Loucy (cell line): ENCODE results near the gene STK11IP.

Experiments
- H2AFZ ChIP-seq: fragments of 200-600 bp; sonication (generic); 2 replicates; pipeline ENCODE4 v1.6.0; 2016; ENCODE audit warnings: antibody characterized with exemption, mild to moderate bottlenecking, low read length, moderate library complexity
- H3F3A ChIP-seq: fragments of 200-600 bp; 2 replicates; pipeline ENCODE4 v1.6.0; 2016; ENCODE audit warnings: antibody characterized with exemption, low read depth, mild to moderate bottlenecking
- H3K27me3 ChIP-seq: fragments of 200-600 bp; sonication (generic); 2 replicates; pipeline ENCODE4 v1.6.1; 2014; ENCODE audit warnings: low read length, mild to moderate bottlenecking; ENCODE audit not compliant: insufficient read depth, poor library complexity, severe bottlenecking
- H3K36me3 ChIP-seq: fragments of 200-600 bp; sonication (generic); 2 replicates; pipeline ENCODE4 v1.6.1; 2016; ENCODE audit warnings: low read length; ENCODE audit not compliant: insufficient read depth
- H3K4me1 ChIP-seq: fragments of 200-600 bp; sonication (generic); 2 replicates; pipeline ENCODE4 v1.5.1; 2014; ENCODE audit warnings: low read length, mild to moderate bottlenecking; ENCODE audit not compliant: insufficient read depth, poor library complexity, severe bottlenecking
- H3K4me2 ChIP-seq: fragments of 200-600 bp; sonication (generic); 2 replicates; pipeline ENCODE4 v1.6.0; 2014; ENCODE audit warnings: antibody characterized with exemption, low read length, low read depth, mild to moderate bottlenecking; ENCODE audit not compliant: poor library complexity, severe bottlenecking
- H3K4me3 ChIP-seq: fragments of 200-600 bp; sonication (generic); 2 replicates; pipeline ENCODE4 v1.5.1; 2014; ENCODE audit warnings: low read length, mild to moderate bottlenecking, mixed read lengths; ENCODE audit not compliant: poor library complexity, severe bottlenecking
- H3K79me2 ChIP-seq: fragments of 200-600 bp; sonication (generic); 2 replicates; pipeline ENCODE4 v1.6.1; 2014; ENCODE audit warnings: low read length; ENCODE audit not compliant: insufficient read depth
- H3K9ac ChIP-seq: fragments of 200-600 bp; sonication (generic); 2 replicates; pipeline ENCODE4 v1.6.0; 2014; ENCODE audit warnings: mild to moderate bottlenecking, low read depth, low read length, moderate library complexity; ENCODE audit not compliant: poor library complexity, severe bottlenecking
- H3K9me2 ChIP-seq: fragments of 200-600 bp; sonication (generic); replicated peaks from 2 replicates; pipeline ENCODE4 v1.6.1; 2016; ENCODE audit warnings: low read depth, low read length, mixed read lengths
- H3K9me3 ChIP-seq: fragments of 200-600 bp; sonication (generic); 2 replicates; pipeline ENCODE4 v1.6.1; 2014; ENCODE audit warnings: mild to moderate bottlenecking, antibody characterized with exemption, low read length, low read depth; ENCODE audit not compliant: insufficient read depth
- H4K20me1 ChIP-seq: fragments of 200-600 bp; sonication (generic); 2 replicates; pipeline ENCODE4 v1.6.0; 2014; ENCODE audit warnings: antibody characterized with exemption, low read length, mild to moderate bottlenecking; ENCODE audit not compliant: insufficient read depth, poor library complexity, severe bottlenecking
- CTCF ChIP-seq: fragments of 200-600 bp; sonication (generic); conservative IDR thresholded peaks from 2 replicates; pipeline ENCODE4 v1.5.1; 2014; ENCODE audit warnings: mild to moderate bottlenecking, antibody characterized with exemption, low read length
- EZH2phosphoT487 ChIP-seq: fragments of 200-600 bp; IDR thresholded peaks from 2 replicates; pipeline ENCODE4 v1.6.1; 2018; ENCODE audit warnings: antibody characterized with exemption, mild to moderate bottlenecking, moderate library complexity, borderline replicate concordance

STK11IP gene

GRCh38 chr2:219643788-219644398 is 46.2 kb downstream of the STK11IP start:
- Histone ChIP-seq H3K27me3 (no peaks in the 10 kb centered on the region), H3K4me1 (peaks cover 4% of the 10 kb centered on the region), H2AFZ (no peak overlapping the region), H3K9me2 (no peaks in the 10 kb centered on the region), H3K79me2 (no peaks in the 10 kb centered on the region), H3K4me3 (no peak overlapping the region), H3K4me2 (no peak overlapping the region), H3K36me3 (no peaks in the 10 kb centered on the region), H4K20me1 (no peaks in the 10 kb centered on the region), H3K9ac (no peak overlapping the region), H3F3A (no peaks in the 10 kb centered on the region), H3K9me3 (no peaks in the 10 kb centered on the region)
- TF ChIP-seq EZH2phosphoT487 = no peak
- TF ChIP-seq CTCF = no peak

GRCh38 chr2:219644801-219645480 is 47.3 kb downstream of the STK11IP start:
- no peaks in the 10 kb centered on the region for H3K79me2 ChIP-seq
- TF ChIP-seq CTCF (no peak), EZH2phosphoT487 (no peak)
- H4K20me1 ChIP-seq = no peaks in the 10 kb centered on the region
- H3K4me1 ChIP-seq = peaks cover 4% of the 10 kb centered on the region
- H3K9ac ChIP-seq = no peak overlapping the region
- H3K9me2 ChIP-seq = no peaks in the 10 kb centered on the region
- H3K9me3 ChIP-seq = no peaks in the 10 kb centered on the region
- H3K36me3 ChIP-seq = no peaks in the 10 kb centered on the region
- H3K4me3 ChIP-seq = no peak overlapping the region
- no peaks in the 10 kb centered on the region for H3F3A ChIP-seq
- H3K4me2 ChIP-seq = no peak overlapping the region
- H2AFZ ChIP-seq = no peak overlapping the region
- no peaks in the 10 kb centered on the region for H3K27me3 ChIP-seq

- Histone ChIP-seq H3K4me2 (no peak overlapping the region), H3K4me3 (no peak overlapping the region), H4K20me1 (no peaks in the 10 kb centered on the region), H3K79me2 (no peaks in the 10 kb centered on the region), H3K4me1 (peaks cover 4% of the 10 kb centered on the region), H3K27me3 (peaks cover 5% of the 10 kb centered on the region), H2AFZ (no peak overlapping the region), H3F3A (no peaks in the 10 kb centered on the region), H3K9me3 (no peaks in the 10 kb centered on the region), H3K9me2 (no peaks in the 10 kb centered on the region), H3K36me3 (no peaks in the 10 kb centered on the region), H3K9ac (no peak overlapping the region)
- TF ChIP-seq EZH2phosphoT487 = no peak
- no peak for TF ChIP-seq CTCF
Observed at GRCh38 chr2:219645631-219646527, 48.2 kb downstream of the STK11IP start.
